HG02852 (cell line): ENCODE data around the gene TP53I11.

Experiments
- ATAC-seq: cut with Tn5 transposase; IDR thresholded peaks from one replicate; pipeline ENCODE4 v1.9.1; 2021; ENCODE audit warnings: mild to moderate bottlenecking, moderate library complexity; ENCODE audit not compliant: unreplicated experiment

Gene TP53I11

GRCh38 chr11:44889266-44889665, 61.4 kb downstream of the TP53I11 start:
- ATAC-seq: no peak

- ATAC-seq: no peak
Measured at GRCh38 chr11:44887636-44888035, 63.0 kb downstream of the TP53I11 start.

DNA sequence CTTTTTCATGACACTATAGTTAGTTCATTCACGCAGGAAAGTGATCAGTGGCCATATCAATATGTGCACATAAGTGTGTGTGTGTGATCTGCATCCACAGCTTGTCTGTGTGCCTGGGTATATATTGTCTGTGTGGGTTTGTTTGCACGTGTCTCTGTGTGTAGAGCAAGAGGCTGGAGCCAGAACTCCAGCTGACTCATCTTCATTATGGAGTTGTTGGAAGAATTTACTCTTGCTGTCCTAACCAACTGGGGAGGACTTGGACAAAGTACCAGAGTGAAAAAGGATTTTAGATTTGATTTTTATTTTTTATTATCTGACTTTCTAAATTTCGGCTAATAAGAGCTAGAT, 63.9 kb downstream of the TP53I11 start:
- ATAC-seq: no peak

DNA sequence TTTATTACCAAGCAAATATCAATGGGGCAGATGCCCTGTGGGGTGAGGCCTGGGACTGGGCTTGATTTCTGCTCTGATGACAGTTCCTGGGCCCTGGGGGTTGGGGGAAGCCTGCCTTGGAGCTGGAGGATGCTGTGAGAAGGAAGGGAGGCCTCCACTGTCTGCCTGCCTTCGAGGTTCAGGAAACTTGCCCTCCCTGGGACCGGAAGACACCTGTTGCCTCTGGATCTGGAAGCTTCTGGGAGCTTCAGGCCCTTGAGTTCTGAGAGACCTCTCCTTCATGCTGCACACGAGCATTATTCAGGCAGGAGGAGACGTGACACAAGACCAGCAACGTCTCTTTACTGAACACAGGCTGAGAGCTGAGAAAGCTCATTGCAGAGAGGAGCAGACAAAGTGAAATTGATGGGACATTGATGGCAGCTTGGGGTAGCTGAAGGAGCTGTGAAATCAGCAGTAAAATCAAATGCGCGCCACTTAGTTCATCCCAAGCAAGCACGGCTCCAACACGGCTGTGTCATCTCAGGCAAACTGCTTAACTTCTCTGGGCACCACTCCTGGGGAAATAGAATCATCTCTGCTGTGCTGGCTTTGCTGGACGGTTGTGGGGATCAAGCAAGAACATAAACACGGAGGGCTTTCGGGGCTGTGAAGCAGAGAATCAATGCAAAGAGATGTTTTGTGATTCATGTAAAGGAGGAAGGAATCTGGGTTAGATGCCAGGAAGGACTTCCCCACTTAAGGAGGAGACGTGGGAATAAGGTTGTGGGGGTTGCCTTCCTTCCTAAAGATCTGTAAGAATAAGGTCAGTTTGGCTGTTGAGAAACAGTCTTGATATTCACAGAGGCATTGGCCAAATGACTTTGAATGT, 64.5 kb downstream of the TP53I11 start:
- ATAC-seq: no peak

DNA sequence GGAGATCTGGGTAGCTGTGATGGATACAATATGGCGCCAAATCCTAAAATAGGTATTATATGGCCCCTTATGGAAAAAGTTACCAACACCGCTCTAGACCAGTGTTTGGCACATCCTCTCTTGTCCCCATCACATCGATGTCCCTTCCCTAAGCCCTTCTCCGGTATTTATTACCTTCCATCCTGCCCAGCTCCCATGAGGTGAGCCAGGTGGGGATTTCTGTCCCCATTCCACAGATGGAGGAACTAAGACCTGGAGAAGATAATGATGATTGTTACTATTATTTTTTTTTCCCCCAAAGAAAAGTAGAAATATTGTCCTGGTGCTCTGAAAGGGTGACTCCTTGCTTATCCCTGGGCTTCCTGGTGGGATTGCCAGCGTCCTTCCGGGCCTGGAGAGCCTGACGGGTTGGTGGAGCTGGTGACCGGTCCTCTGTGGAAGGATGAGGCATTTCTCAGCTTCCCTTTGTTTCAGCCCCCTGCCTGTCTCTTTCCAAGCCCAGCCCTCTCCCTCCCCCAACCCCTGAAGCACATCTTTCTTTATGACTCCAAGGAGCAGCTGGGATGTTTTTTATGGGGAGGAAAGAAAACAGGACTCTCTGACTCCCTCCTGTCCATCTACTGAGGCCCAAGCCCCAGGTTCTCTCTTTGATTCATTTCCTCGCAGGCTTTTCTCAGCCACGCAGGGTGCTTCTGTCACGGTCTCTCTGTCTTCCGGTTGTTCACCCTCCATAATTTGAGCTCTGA, 65.4 kb downstream of the TP53I11 start:
- ATAC-seq: no peak

GRCh38 chr11:44884056-44884455, 66.6 kb downstream of the TP53I11 start:
- no peak for ATAC-seq

DNA sequence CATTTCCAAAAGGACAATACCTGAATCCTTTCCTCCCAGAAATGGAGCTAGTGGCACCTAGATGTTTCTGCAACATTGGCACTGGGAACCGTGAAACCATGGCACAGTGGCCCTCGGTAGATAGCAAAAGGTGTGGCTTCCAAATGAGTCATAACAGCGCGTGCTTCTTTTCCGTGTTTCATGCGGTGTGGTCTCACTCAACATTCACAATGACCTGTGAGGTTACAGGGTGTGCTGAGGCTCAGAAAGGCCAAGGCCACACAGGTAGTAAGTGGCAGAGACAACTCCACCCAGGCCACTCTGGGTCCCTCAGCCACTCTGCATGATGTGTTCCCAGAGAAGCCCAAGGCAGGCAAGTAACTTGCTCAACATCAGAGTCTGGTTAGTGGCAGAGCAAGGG, 67.4 kb downstream of the TP53I11 start:
- ATAC-seq: no peak
